GM12874 (cell line): ENCODE results near the gene VEGFC.

Source experiments
- TF ChIP-seq, protein P1 (sequence below): IDR thresholded peaks from 2 replicates; pipeline ENCODE4 v1.5.1; 2011; ENCODE audit warnings: low read depth, mild to moderate bottlenecking, control low read depth, low read length, moderate library complexity; ENCODE audit not compliant: insufficient read depth

The VEGFC gene

DNA sequence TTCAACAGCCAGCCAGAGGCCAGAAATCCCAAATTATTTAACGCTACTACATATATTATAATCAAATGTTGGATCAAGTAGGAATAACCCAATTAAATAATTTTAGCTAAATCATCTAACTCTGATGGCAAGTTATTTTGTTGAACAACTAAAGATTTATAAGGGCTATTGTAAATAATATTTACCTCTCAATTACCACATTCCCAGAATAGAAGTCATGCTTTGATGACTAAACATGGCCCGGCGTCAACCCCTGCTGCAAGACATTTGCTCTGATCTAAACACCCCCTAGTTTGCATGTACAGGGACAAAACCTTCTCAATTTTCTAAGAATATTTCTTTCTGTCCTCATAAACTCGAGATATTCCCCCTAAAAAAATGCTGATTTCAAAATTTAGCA is 14.2 kb downstream of the VEGFC start:
- TF ChIP-seq, protein P1, sequence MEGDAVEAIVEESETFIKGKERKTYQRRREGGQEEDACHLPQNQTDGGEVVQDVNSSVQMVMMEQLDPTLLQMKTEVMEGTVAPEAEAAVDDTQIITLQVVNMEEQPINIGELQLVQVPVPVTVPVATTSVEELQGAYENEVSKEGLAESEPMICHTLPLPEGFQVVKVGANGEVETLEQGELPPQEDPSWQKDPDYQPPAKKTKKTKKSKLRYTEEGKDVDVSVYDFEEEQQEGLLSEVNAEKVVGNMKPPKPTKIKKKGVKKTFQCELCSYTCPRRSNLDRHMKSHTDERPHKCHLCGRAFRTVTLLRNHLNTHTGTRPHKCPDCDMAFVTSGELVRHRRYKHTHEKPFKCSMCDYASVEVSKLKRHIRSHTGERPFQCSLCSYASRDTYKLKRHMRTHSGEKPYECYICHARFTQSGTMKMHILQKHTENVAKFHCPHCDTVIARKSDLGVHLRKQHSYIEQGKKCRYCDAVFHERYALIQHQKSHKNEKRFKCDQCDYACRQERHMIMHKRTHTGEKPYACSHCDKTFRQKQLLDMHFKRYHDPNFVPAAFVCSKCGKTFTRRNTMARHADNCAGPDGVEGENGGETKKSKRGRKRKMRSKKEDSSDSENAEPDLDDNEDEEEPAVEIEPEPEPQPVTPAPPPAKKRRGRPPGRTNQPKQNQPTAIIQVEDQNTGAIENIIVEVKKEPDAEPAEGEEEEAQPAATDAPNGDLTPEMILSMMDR = no peak

DNA sequence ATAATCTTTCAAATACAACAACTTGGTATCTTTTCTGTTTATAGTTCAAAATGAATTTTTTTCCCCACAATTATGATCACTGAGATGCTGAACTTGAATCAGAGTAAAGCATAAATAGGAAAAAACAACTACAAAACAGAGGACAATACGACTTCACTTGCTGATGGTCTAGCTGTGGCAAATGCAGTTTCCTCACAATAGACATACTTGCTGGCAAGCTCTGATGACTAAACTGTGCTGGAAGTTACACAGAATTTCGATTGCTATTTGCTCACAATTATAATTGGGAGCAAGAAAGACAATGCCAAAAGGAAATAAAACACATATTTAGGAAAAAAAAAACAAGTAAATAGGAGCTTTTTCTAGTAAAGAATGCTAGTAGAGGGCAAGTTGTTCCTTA is 14.7 kb downstream of the VEGFC start:
- TF ChIP-seq, protein P1 = no peak

DNA sequence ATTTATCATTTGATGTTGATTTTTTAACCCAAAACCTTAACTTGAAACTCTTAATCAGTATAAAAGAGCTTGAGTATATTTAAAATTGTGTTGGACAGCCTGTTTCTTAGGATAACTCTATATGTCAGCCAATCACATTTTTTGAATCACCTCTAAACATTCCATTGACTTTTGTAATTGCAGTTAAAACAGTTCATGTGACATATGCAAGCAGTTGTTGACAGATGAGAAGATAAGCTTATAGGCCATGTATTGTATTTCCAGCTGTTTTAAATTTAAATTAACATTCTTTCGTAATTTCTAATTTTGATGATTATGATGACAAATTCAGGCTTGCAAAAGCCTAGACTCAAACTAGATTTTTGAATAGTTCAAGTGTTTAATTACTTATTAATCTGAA is 17.4 kb downstream of the VEGFC start:
- TF ChIP-seq, protein P1 = no peak

DNA sequence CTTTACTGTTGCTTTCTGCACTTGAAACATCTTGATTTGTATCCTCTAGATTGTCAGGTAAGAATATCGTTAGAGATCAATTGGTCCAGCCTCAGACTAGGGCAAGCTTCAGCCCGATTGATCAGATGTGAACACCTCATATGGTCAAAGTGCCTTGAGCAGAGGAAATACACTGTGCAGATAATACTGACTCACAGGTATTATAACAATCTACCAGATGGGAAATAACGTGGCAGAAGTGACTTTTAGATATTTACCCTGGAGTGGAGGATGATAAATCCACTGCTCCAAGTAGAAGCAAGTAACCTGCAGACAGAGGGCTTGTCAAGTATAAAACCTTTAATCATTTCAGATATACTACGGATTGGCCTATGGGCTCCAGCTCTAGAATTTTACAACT is 17.9 kb downstream of the VEGFC start:
- TF ChIP-seq, protein P1 = no peak

DNA sequence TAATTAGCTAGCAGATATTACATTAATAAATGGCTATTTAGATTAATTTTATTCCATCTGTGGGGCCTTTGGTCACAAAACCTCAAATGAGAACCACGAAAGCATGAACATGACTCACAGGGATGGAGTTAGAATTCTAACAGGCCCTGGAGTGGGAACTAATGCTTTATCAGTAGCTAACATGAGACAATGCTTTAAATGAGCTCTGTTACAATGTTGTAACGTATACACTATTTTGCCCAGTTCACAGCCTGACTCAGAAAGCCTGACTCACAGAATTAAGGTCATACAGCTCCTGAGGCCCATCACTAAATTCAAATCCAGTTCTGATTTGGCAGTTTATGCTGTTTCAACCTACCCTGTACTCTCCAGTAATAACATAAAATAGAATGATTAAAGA is 23.2 kb downstream of the VEGFC start:
- TF ChIP-seq, protein P1 = no peak

DNA sequence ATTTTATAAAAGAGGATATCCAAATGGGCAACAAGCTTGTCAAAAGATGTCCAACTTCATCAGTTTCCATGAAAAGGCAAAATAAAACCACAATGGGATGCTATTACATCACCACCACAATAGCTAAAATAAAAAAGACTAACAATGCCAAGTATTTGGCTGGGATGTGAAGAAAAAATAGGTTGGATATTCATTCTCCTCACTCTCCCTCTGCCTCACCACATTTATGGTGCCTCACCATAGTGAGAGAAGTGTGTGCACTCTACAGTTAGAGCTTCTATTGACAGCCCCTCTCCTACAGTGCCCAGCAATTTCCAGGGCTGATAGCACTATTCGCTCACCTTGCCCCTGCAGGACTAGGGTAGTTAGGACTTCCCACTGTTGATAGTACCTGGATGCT is 25.5 kb downstream of the VEGFC start:
- TF ChIP-seq, protein P1 = no peak

DNA sequence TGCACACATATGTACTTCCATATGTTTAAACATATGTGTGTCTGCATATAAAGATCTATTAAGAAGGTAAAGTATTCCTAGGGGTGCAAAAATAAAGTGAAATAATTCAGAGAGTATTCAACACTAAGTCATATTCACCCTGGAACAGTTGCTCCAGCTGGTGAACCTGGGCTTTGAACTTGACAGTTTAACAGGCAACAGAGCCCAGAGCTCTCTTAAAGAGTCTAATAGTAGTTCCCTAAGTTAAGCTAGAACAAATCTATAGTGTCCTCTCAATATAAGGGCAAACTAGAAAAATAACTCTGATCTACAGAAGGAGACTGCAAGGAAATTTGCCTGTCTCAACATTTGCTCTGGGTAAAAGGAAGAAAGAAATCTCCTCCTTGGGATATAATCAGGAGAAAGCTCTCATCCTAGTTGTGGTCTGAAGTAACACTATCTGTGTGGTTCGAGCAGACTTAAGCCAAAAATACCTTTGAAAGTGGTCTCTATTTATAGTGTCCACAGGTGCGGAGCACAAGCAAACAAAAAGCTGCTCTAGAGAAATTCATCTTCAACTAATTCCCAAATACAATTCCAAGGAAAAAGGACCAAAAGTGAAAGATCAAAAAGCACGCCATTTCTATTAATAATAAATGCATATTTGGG is 29.9 kb downstream of the VEGFC start:
- TF ChIP-seq, protein P1 = no peak
